GM23248 (cell line): ENCODE measurements around the gene DNAH2.

Experiments
- EZH2 ChIP-seq: fragments of 200-600 bp; sonication (generic); IDR thresholded peaks from 2 replicates; pipeline ENCODE4 v1.6.1; 2018; ENCODE audit warnings: antibody characterized with exemption, mild to moderate bottlenecking; ENCODE audit not compliant: insufficient read depth, poor library complexity, severe bottlenecking
- EZH2phosphoT487 ChIP-seq: fragments of 200-600 bp; sonication (generic); IDR thresholded peaks from 2 replicates; pipeline ENCODE4 v1.6.1; 2018; ENCODE audit warnings: antibody characterized with exemption, moderate library complexity, mild to moderate bottlenecking, low read depth; ENCODE audit not compliant: insufficient read depth

GRCh38 chr17:7763919-7764318 lies 46.4 kb downstream of the DNAH2 start:
- TF ChIP-seq EZH2 (no peak), EZH2phosphoT487 (no peak)
